Mesenchymal stem cell (in vitro differentiated cells and primary cell): Measurements from ENCODE around the gene HEYL.

Experiments used
- DNase-seq: peaks from one replicate; pipeline ENCODE4 v3.0.0-alpha.2; 2013
- H2AFZ ChIP-seq: one replicate; pipeline ENCODE4 v1.6.1; 2013; ENCODE audit warnings: low read depth, mild to moderate bottlenecking, control low read depth, inconsistent platforms, low read length, moderate library complexity
- H2AK5ac ChIP-seq: 2 replicates; pipeline ENCODE4 v1.6.1; 2013; ENCODE audit warnings: low read length, moderate library complexity, mild to moderate bottlenecking, inconsistent platforms; ENCODE audit not compliant: severe bottlenecking
- H2BK120ac ChIP-seq: one replicate; pipeline ENCODE4 v1.6.1; 2013; ENCODE audit warnings: low read depth, mild to moderate bottlenecking, inconsistent platforms, low read length, moderate library complexity
- H2BK12ac ChIP-seq, 2 experiments: one replicate each; pipeline ENCODE4 v1.6.1; 2013; ENCODE audit warnings: inconsistent platforms in 2 of 2, low read length in 2 of 2, mild to moderate bottlenecking in 2 of 2, moderate library complexity in 2 of 2, control low read depth in 1 of 2
- H2BK15ac ChIP-seq: one replicate; pipeline ENCODE4 v1.6.1; 2013; ENCODE audit warnings: mild to moderate bottlenecking, low read depth, inconsistent platforms; ENCODE audit not compliant: poor library complexity, severe bottlenecking
- H2BK5ac ChIP-seq: 2 replicates; pipeline ENCODE4 v1.6.1; 2013; ENCODE audit warnings: low read depth, mild to moderate bottlenecking, low read length, control low read depth, inconsistent platforms; ENCODE audit not compliant: poor library complexity, severe bottlenecking
- H3K14ac ChIP-seq, 2 experiments: one replicate each; pipeline ENCODE4 v1.6.1; 2013; ENCODE audit warnings: inconsistent platforms in 2 of 2, low read length in 2 of 2, control low read depth in 1 of 2, mild to moderate bottlenecking in 1 of 2, moderate library complexity in 1 of 2
- H3K18ac ChIP-seq, 2 experiments: one replicate each; pipeline ENCODE4 v1.6.1; 2013; ENCODE audit warnings: inconsistent platforms in 2 of 2, low read length in 2 of 2, control low read depth in 1 of 2, low read depth in 1 of 2, mild to moderate bottlenecking in 1 of 2
- H3K23ac ChIP-seq, 2 experiments: one replicate each; pipeline ENCODE4 v1.6.1; 2013; ENCODE audit warnings: inconsistent platforms in 2 of 2, low read length in 2 of 2, mild to moderate bottlenecking in 2 of 2, moderate library complexity in 2 of 2, control low read depth in 1 of 2
- H3K27ac ChIP-seq: 2 replicates; pipeline ENCODE4 v1.5.1; 2013; ENCODE audit warnings: mild to moderate bottlenecking, moderate library complexity, low read length, control low read depth, inconsistent platforms; ENCODE audit not compliant: poor library complexity, severe bottlenecking
- H3K27me3 ChIP-seq, 2 experiments: 2 replicates each; pipeline versions ENCODE4 v1.6.1 to v1.7.0; 2013; ENCODE audit warnings: low read length in 2 of 2, mild to moderate bottlenecking in 2 of 2, moderate library complexity in 2 of 2, control low read depth in 1 of 2, inconsistent platforms in 1 of 2; ENCODE audit not compliant: control insufficient read depth in 1 of 2, insufficient read depth in 1 of 2
- H3K36me3 ChIP-seq, 2 experiments: 2 replicates each; pipeline versions ENCODE4 v1.6.1 to v1.7.0; 2013; ENCODE audit warnings: low read length in 2 of 2, control low read depth in 1 of 2, inconsistent platforms in 1 of 2, low read depth in 1 of 2, mild to moderate bottlenecking in 1 of 2; ENCODE audit not compliant: insufficient read depth in 2 of 2, control insufficient read depth in 1 of 2
- H3K4ac ChIP-seq, 2 experiments: one replicate each; pipeline ENCODE4 v1.6.1; 2013; ENCODE audit warnings: inconsistent platforms in 2 of 2, low read length in 2 of 2, mild to moderate bottlenecking in 2 of 2, moderate library complexity in 2 of 2, control low read depth in 1 of 2, low read depth in 1 of 2
- H3K4me1 ChIP-seq: 2 replicates; pipeline ENCODE4 v1.6.1; 2013; ENCODE audit warnings: low read depth, low read length, control low read depth; ENCODE audit not compliant: control insufficient read depth, insufficient read depth
- H3K4me2 ChIP-seq: 2 replicates; pipeline ENCODE4 v1.6.1; 2013; ENCODE audit warnings: low read length, mild to moderate bottlenecking, inconsistent platforms; ENCODE audit not compliant: poor library complexity, severe bottlenecking
- H3K4me3 ChIP-seq, 2 experiments: 2 replicates each; pipeline versions ENCODE4 v1.5.1 to v1.7.0; 2013; ENCODE audit warnings: low read length in 2 of 2, mild to moderate bottlenecking in 2 of 2, control low read depth in 1 of 2, low read depth in 1 of 2; ENCODE audit not compliant: insufficient read depth in 1 of 2
- H3K79me1 ChIP-seq: replicated peaks from 2 replicates; pipeline ENCODE4 v1.6.1; 2013; ENCODE audit warnings: mild to moderate bottlenecking, control low read depth, low read length, inconsistent platforms; ENCODE audit not compliant: poor library complexity, severe bottlenecking
- H3K9ac ChIP-seq: 2 replicates; pipeline ENCODE4 v1.7.0; 2013; ENCODE audit warnings: mild to moderate bottlenecking, low read length, moderate library complexity
- H3K9me3 ChIP-seq: 2 replicates; pipeline ENCODE4 v1.7.0; 2013; ENCODE audit warnings: mild to moderate bottlenecking, low read length; ENCODE audit not compliant: control insufficient read depth
- H4K8ac ChIP-seq: one replicate; pipeline ENCODE4 v1.6.1; 2013; ENCODE audit warnings: inconsistent platforms, mild to moderate bottlenecking, low read length, moderate library complexity
- H4K91ac ChIP-seq: one replicate; pipeline ENCODE4 v1.6.1; 2013; ENCODE audit warnings: mild to moderate bottlenecking, low read length, inconsistent platforms
- WGBS: methylation state at CpG from one replicate; pipeline ENCODE4 v1.1.7; 2013; ENCODE audit warnings: mixed read lengths; 5-methylcytosine and 5-hydroxymethylcytosine counted together

Gene HEYL

GRCh38 chr1:39615086-39615673 is 24.3 kb downstream of the HEYL start:
- no peak overlapping the region for H2BK5ac ChIP-seq
- no peak overlapping the region for H2AFZ ChIP-seq
- H2BK120ac ChIP-seq = no peak overlapping the region
- no peak overlapping the region for H3K9ac ChIP-seq
- H3K14ac ChIP-seq = no peak overlapping the region
- H3K36me3 ChIP-seq = no peaks in the 10 kb centered on the region
- no peak overlapping the region for H3K23ac ChIP-seq
- H2AK5ac ChIP-seq = no peak overlapping the region
- no peak overlapping the region for H4K91ac ChIP-seq
- H3K4me1 ChIP-seq = peaks cover 2% of the 10 kb centered on the region
- H3K4ac ChIP-seq = no peak overlapping the region
- H2BK15ac ChIP-seq = no peak overlapping the region
- peaks cover 22 to 23% of the 10 kb centered on the region in 2 experiments for H3K27me3 ChIP-seq
- no peaks in the 10 kb centered on the region for H3K9me3 ChIP-seq
- DNase-seq = no peak
- no peak overlapping the region for H4K8ac ChIP-seq
- WGBS = 98% methylated on average over 5 of the region's 8 CpGs
- H3K18ac ChIP-seq = no peak overlapping the region
- no peak overlapping the region for H3K4me3 ChIP-seq
- no peak overlapping the region for H3K27ac ChIP-seq
- H2BK12ac ChIP-seq = no peak overlapping the region
- H3K79me1 ChIP-seq = no peaks in the 10 kb centered on the region
- H3K4me2 ChIP-seq = no peak overlapping the region

- Histone ChIP-seq H3K4me2 (no peak overlapping the region), H2AK5ac (no peak overlapping the region), H3K9ac (no peak overlapping the region), H3K4me1 (peaks cover 8% of the 10 kb centered on the region), H3K4ac (no peak overlapping the region), H2BK12ac (no peak overlapping the region), H2BK5ac (no peak overlapping the region), H3K79me1 (no peaks in the 10 kb centered on the region), H2BK15ac (no peak overlapping the region), H3K23ac (no peak overlapping the region), H3K4me3 (no peak overlapping the region), H2BK120ac (no peak overlapping the region), H3K27me3 (peaks cover 16 to 23% of the 10 kb centered on the region in 2 experiments), H2AFZ (no peak overlapping the region), H4K8ac (no peak overlapping the region), H3K9me3 (no peaks in the 10 kb centered on the region), H3K27ac (no peak overlapping the region), H4K91ac (no peak overlapping the region), H3K18ac (no peak overlapping the region), H3K14ac (no peak overlapping the region), H3K36me3 (no peaks in the 10 kb centered on the region)
- 97% methylated on average over 6 of the region's 6 CpGs for WGBS
- DNase-seq = no peak
Observed at GRCh38 chr1:39614488-39614887, 25.0 kb downstream of the HEYL start.

- Histone ChIP-seq H3K9me3 (no peaks in the 10 kb centered on the region), H3K9ac (no peak overlapping the region), H3K4me1 (peaks cover 8% of the 10 kb centered on the region), H3K18ac (no peak overlapping the region), H2BK120ac (no peak overlapping the region), H3K36me3 (no peaks in the 10 kb centered on the region), H3K14ac (no peak overlapping the region), H2BK5ac (no peak overlapping the region), H4K8ac (no peak overlapping the region), H2BK12ac (no peak overlapping the region), H2AK5ac (no peak overlapping the region), H2AFZ (no peak overlapping the region), H3K4ac (no peak overlapping the region), H3K79me1 (no peaks in the 10 kb centered on the region), H4K91ac (no peak overlapping the region), H3K23ac (no peak overlapping the region), H3K27me3 (peaks cover 18 to 25% of the 10 kb centered on the region in 2 experiments), H2BK15ac (no peak overlapping the region), H3K4me2 (no peak overlapping the region), H3K4me3 (no peak overlapping the region), H3K27ac (no peak overlapping the region)
- peak; percentile 58 for DNase-seq
- WGBS = 94% methylated on average over 2 of the region's 6 CpGs
Observed at GRCh38 chr1:39613250-39613649, 26.2 kb downstream of the HEYL start.

GRCh38 chr1:39609618-39610331 is 29.7 kb downstream of the HEYL start:
- Histone ChIP-seq H2BK120ac (no peak overlapping the region), H4K8ac (peak overlapping the region; percentile 29), H3K9me3 (no peaks in the 10 kb centered on the region), H3K4me1 (peaks cover 8% of the 10 kb centered on the region), H2BK5ac (no peak overlapping the region), H3K4me3 (peak overlapping the region in 1 of 2 experiments; percentile 69), H3K4ac (no peak overlapping the region), H3K79me1 (no peaks in the 10 kb centered on the region), H4K91ac (peak overlapping the region; percentile 45), H3K36me3 (no peaks in the 10 kb centered on the region), H3K9ac (peak overlapping the region; percentile 68), H3K18ac (peak overlapping the region in 1 of 2 experiments; percentile 70), H2AFZ (no peak overlapping the region), H3K14ac (no peak overlapping the region), H3K27me3 (peaks cover 11 to 20% of the 10 kb centered on the region in 2 experiments), H2AK5ac (no peak overlapping the region), H3K4me2 (no peak overlapping the region), H2BK15ac (no peak overlapping the region), H3K23ac (peak overlapping the region in 1 of 2 experiments; percentile 52), H2BK12ac (peak overlapping the region in 1 of 2 experiments; percentile 10), H3K27ac (no peak overlapping the region)
- WGBS = 19% methylated on average over 42 of the region's 42 CpGs
- peak; percentile 53 for DNase-seq
